GM23338 (cell line): ENCODE data around the gene FOXL2NB. TPM values are rescaled to one million over a fixed set of nuclear protein-coding genes. Genes with fewer than 3 reads are reported as not detected.

ENCODE experiments used
- ATAC-seq: fragments of 200-7000 bp; cut with Tn5 transposase; 3 replicates; pipeline ENCODE4 v1.9.1; 2020
- DNase-seq: peaks from one replicate; pipeline ENCODE4 v3.0.0-alpha.2; 2015; ENCODE audit warnings: low spot score
- H2AFZ ChIP-seq: fragments of 200-600 bp; sonication (generic); 2 replicates; pipeline ENCODE4 v1.8.0; 2016; ENCODE audit warnings: antibody characterized with exemption, mild to moderate bottlenecking, moderate library complexity
- H3F3A ChIP-seq: fragments of 200-600 bp; sonication (generic); replicated peaks from 2 replicates; pipeline ENCODE4 v1.8.0; 2017; ENCODE audit warnings: antibody characterized with exemption, mixed run types, low read depth
- H3K27ac ChIP-seq: fragments of 200-600 bp; sonication (generic); 2 replicates; pipeline ENCODE4 v1.6.1; 2016; ENCODE audit warnings: low read depth
- H3K27me3 ChIP-seq: fragments of 200-600 bp; sonication (generic); 2 replicates; pipeline ENCODE4 v1.8.0; 2016; ENCODE audit warnings: mild to moderate bottlenecking, mixed run types, moderate library complexity; ENCODE audit not compliant: insufficient read depth
- H3K36me3 ChIP-seq: fragments of 200-600 bp; sonication (generic); 2 replicates; pipeline ENCODE4 v1.8.0; 2016; ENCODE audit warnings: mild to moderate bottlenecking; ENCODE audit not compliant: insufficient read depth
- H3K4me1 ChIP-seq: fragments of 200-600 bp; sonication (generic); 2 replicates; pipeline ENCODE4 v1.8.0; 2016; ENCODE audit warnings: mild to moderate bottlenecking, moderate library complexity; ENCODE audit not compliant: insufficient read depth
- H3K4me2 ChIP-seq: fragments of 200-600 bp; sonication (generic); 2 replicates; pipeline ENCODE4 v1.7.1; 2017; ENCODE audit warnings: mixed run types
- H3K4me3 ChIP-seq: fragments of 200-600 bp; sonication (generic); 2 replicates; pipeline ENCODE4 v1.6.1; 2016; ENCODE audit warnings: mixed run types
- H3K79me2 ChIP-seq: fragments of 200-600 bp; sonication (generic); replicated peaks from 2 replicates; pipeline ENCODE4 v1.8.0; 2017; ENCODE audit warnings: mild to moderate bottlenecking; ENCODE audit not compliant: insufficient read depth
- H3K9me2 ChIP-seq: fragments of 200-600 bp; sonication (generic); 2 replicates; pipeline ENCODE4 v1.8.0; 2017; ENCODE audit not compliant: insufficient read depth
- H4K20me1 ChIP-seq: fragments of 200-600 bp; sonication (generic); replicated peaks from 2 replicates; pipeline ENCODE4 v1.8.0; 2017; ENCODE audit warnings: mild to moderate bottlenecking; ENCODE audit not compliant: insufficient read depth
- H3K27ac Mint-ChIP-seq: 2 replicates; pipeline ENCODE4 v1.8.0; 2020; ENCODE audit warnings: inconsistent platforms, mild to moderate bottlenecking, moderate library complexity, mixed read lengths
- H3K27me3 Mint-ChIP-seq: 3 replicates; pipeline ENCODE4 v1.8.0; 2022; ENCODE audit warnings: low read depth, mild to moderate bottlenecking, moderate library complexity, mixed read lengths, inconsistent platforms; ENCODE audit not compliant: insufficient read depth, poor library complexity
- H3K36me3 Mint-ChIP-seq: 3 replicates; pipeline ENCODE4 v1.8.0; 2021; ENCODE audit warnings: low read depth, mild to moderate bottlenecking, inconsistent platforms, moderate library complexity, mixed read lengths
- H3K4me1 Mint-ChIP-seq: 3 replicates; pipeline ENCODE4 v1.8.0; 2020; ENCODE audit warnings: mild to moderate bottlenecking, inconsistent platforms, mixed read lengths
- H3K4me3 Mint-ChIP-seq: 3 replicates; pipeline ENCODE4 v1.8.0; 2021; ENCODE audit warnings: moderate library complexity, mild to moderate bottlenecking, inconsistent platforms, mixed read lengths
- H3K9me3 Mint-ChIP-seq: 3 replicates; pipeline ENCODE4 v1.8.0; 2020; ENCODE audit warnings: moderate library complexity, mild to moderate bottlenecking, inconsistent platforms, mixed read lengths
- EZH2 ChIP-seq: fragments of 200-600 bp; sonication (generic); IDR thresholded peaks from one replicate; pipeline ENCODE4 v1.8.0; 2017; ENCODE audit warnings: antibody characterized with exemption, mild to moderate bottlenecking, low read depth; ENCODE audit not compliant: unreplicated experiment
- EZH2phosphoT487 ChIP-seq: fragments of 200-600 bp; sonication (generic); IDR thresholded peaks from one replicate; pipeline ENCODE4 v1.8.1; 2018; ENCODE audit warnings: antibody characterized with exemption; ENCODE audit not compliant: unreplicated experiment
- NANOG ChIP-seq: IDR thresholded peaks from 2 replicates; pipeline ENCODE4 v1.6.1; 2016; ENCODE audit warnings: antibody characterized with exemption, borderline replicate concordance
- POLR2AphosphoS5 ChIP-seq: IDR thresholded peaks from 2 replicates; pipeline ENCODE4 v1.6.1; 2016; ENCODE audit warnings: antibody characterized with exemption, low read depth
- ZNF114 ChIP-seq: fragments of 250-450 bp; sonication (Bioruptor Pico); IDR thresholded peaks from 2 replicates; pipeline ENCODE4 v1.5.0; 2020; ENCODE audit warnings: mild to moderate bottlenecking, moderate library complexity
- ZNF331 ChIP-seq: fragments of 250-450 bp; sonication (Bioruptor Pico); IDR thresholded peaks from 2 replicates; pipeline ENCODE4 v1.5.0; 2020; ENCODE audit warnings: low read depth, mild to moderate bottlenecking, moderate library complexity
- polyA plus RNA-seq: library from polyadenylated mRNA; unstranded; fragments of >200 nt; fragmentation: Nextera tagmentation; extraction: Ambion mirVana; gene quantifications from 2 replicates; pipeline ENCODE4 v1.2.1, GENCODE V29; 2016
- total RNA-seq: library from RNA; depleted of rRNA; stranded (reverse); fragments of >200 nt; shearing (Covaris generic); gene quantifications from 2 replicates; pipeline ENCODE4 v1.2.3, GENCODE V29; 2014
- TF ChIP-seq, protein P1 (sequence below): fragments of 250-450 bp; sonication (Bioruptor Pico); IDR thresholded peaks from 2 replicates; pipeline ENCODE4 v1.5.0; 2020; ENCODE audit warnings: mild to moderate bottlenecking, moderate library complexity
- TF ChIP-seq, protein P2 (sequence below): IDR thresholded peaks from 2 replicates; pipeline ENCODE4 v1.6.1; 2016; ENCODE audit warnings: antibody characterized with exemption
- TF ChIP-seq, protein P3 (sequence below): IDR thresholded peaks from one replicate; pipeline ENCODE4 v1.6.1; 2018; ENCODE audit warnings: antibody characterized with exemption; ENCODE audit not compliant: unreplicated experiment
- TF ChIP-seq, protein P4 (sequence below), 2 experiments: fragments of 200-600 bp in 1 of 2; sonication (generic) in 1 of 2; conservative IDR thresholded peaks; 2 replicates each; pipeline versions ENCODE4 v1.5.1 to v1.6.1; 2016 to 2017; ENCODE audit warnings: antibody characterized with exemption in 2 of 2, low read depth in 2 of 2, mild to moderate bottlenecking in 2 of 2, moderate library complexity in 1 of 2

FOXL2NB gene
- total and polyA plus RNA-seq, 2 experiments from 2014 or later = 11.2 to 15.6 TPM

DNA sequence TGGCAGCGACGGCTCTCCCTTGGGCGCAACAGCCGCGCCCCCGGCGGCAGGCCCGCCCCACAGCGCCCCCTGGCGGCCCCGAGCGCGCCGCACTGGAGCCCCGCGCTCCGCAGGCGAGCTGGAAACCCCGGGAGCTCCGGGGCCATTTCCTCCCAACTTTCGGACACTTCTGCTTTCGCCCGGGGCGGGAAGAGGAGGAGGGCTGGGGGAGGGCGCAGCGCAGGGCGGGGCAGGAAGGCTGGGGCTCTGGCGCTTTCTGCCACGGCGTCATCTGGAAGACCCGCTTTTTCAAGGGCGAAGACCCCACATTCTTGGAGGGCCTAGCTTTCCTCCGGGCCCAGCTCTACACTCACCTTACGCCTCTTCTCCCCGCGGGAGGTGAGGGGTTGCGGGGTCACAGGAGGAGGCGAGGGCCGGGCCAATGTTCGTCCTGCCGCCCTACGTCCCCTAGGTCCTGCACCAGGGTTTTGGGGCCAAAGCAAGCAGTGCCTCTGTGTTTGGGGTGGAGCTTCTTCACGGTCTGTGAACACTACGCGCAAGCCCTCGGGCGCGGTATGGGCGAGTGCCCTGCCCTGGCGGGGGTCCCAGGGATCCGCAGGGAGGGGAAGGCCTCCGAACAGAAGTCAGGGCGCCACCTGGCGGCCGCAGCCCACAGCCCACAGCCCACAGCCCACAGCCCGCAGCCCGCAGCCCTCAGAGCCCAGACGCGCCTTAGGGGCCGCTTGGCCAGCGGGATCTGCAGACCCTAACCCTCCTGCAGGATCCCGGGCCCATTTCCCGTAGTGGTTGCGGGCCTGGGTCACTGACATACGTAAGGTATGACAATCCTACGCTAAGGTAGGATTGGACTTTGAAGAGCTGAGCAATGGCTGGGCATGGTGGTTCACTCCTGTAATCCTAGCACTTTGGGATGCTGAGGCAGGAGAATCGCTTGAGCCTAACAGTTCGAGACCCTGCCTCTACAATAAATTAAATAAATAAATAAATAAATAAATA, 31.2 kb upstream of the FOXL2NB start:
- Histone ChIP-seq H3K27me3 (0 out of 2 replicates have a peak, but pooled peaks cover 4% of the 10 kb centered on the region), H3K36me3 (no peaks in the 10 kb centered on the region), H3F3A (no peaks in the 10 kb centered on the region), H3K79me2 (no peaks in the 10 kb centered on the region), H3K4me3 (peak overlapping the region; percentile 94), H3K4me2 (peak overlapping the region; percentile 97), H3K27ac (peak overlapping the region; percentile 72; the same call in 1 of the 2 replicates), H2AFZ (peak overlapping the region; percentile 100), H4K20me1 (no peaks in the 10 kb centered on the region), H3K9me2 (no peaks in the 10 kb centered on the region), H3K4me1 (no peaks in the 10 kb centered on the region)
- DNase-seq = peak; percentile 96
- H3K27me3 Mint-ChIP-seq = peaks cover 6% of the 10 kb centered on the region
- H3K9me3 Mint-ChIP-seq = no peaks in the 10 kb centered on the region
- H3K27ac Mint-ChIP-seq = peak overlapping the region; percentile 94
- H3K4me1 Mint-ChIP-seq = peaks cover 3% of the 10 kb centered on the region; the same call in 2 of the 3 replicates
- TF ChIP-seq EZH2 (no peak), POLR2AphosphoS5 (peak; percentile 36), ZNF114 (CRISPR knock-in tag) (no peak), NANOG (no peak), ZNF331 (CRISPR knock-in tag) (no peak), EZH2phosphoT487 (no peak)
- TF ChIP-seq, protein P1, sequence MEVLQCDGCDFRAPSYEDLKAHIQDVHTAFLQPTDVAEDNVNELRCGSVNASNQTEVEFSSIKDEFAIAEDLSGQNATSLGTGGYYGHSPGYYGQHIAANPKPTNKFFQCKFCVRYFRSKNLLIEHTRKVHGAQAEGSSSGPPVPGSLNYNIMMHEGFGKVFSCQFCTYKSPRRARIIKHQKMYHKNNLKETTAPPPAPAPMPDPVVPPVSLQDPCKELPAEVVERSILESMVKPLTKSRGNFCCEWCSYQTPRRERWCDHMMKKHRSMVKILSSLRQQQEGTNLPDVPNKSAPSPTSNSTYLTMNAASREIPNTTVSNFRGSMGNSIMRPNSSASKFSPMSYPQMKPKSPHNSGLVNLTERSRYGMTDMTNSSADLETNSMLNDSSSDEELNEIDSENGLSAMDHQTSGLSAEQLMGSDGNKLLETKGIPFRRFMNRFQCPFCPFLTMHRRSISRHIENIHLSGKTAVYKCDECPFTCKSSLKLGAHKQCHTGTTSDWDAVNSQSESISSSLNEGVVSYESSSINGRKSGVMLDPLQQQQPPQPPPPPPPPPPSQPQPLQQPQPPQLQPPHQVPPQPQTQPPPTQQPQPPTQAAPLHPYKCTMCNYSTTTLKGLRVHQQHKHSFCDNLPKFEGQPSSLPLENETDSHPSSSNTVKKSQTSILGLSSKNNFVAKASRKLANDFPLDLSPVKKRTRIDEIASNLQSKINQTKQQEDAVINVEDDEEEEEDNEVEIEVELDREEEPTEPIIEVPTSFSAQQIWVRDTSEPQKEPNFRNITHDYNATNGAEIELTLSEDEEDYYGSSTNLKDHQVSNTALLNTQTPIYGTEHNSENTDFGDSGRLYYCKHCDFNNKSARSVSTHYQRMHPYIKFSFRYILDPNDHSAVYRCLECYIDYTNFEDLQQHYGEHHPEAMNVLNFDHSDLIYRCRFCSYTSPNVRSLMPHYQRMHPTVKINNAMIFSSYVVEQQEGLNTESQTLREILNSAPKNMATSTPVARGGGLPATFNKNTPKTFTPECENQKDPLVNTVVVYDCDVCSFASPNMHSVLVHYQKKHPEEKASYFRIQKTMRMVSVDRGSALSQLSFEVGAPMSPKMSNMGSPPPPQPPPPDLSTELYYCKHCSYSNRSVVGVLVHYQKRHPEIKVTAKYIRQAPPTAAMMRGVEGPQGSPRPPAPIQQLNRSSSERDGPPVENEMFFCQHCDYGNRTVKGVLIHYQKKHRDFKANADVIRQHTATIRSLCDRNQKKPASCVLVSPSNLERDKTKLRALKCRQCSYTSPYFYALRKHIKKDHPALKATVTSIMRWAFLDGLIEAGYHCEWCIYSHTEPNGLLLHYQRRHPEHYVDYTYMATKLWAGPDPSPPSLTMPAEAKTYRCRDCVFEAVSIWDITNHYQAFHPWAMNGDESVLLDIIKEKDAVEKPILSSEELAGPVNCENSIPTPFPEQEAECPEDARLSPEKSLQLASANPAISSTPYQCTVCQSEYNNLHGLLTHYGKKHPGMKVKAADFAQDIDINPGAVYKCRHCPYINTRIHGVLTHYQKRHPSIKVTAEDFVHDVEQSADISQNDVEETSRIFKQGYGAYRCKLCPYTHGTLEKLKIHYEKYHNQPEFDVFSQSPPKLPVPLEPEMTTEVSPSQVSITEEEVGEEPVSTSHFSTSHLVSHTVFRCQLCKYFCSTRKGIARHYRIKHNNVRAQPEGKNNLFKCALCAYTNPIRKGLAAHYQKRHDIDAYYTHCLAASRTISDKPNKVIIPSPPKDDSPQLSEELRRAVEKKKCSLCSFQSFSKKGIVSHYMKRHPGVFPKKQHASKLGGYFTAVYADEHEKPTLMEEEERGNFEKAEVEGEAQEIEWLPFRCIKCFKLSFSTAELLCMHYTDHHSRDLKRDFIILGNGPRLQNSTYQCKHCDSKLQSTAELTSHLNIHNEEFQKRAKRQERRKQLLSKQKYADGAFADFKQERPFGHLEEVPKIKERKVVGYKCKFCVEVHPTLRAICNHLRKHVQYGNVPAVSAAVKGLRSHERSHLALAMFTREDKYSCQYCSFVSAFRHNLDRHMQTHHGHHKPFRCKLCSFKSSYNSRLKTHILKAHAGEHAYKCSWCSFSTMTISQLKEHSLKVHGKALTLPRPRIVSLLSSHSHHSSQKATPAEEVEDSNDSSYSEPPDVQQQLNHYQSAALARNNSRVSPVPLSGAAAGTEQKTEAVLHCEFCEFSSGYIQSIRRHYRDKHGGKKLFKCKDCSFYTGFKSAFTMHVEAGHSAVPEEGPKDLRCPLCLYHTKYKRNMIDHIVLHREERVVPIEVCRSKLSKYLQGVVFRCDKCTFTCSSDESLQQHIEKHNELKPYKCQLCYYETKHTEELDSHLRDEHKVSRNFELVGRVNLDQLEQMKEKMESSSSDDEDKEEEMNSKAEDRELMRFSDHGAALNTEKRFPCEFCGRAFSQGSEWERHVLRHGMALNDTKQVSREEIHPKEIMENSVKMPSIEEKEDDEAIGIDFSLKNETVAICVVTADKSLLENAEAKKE (CRISPR knock-in tag) = no peak
- TF ChIP-seq, protein P2, sequence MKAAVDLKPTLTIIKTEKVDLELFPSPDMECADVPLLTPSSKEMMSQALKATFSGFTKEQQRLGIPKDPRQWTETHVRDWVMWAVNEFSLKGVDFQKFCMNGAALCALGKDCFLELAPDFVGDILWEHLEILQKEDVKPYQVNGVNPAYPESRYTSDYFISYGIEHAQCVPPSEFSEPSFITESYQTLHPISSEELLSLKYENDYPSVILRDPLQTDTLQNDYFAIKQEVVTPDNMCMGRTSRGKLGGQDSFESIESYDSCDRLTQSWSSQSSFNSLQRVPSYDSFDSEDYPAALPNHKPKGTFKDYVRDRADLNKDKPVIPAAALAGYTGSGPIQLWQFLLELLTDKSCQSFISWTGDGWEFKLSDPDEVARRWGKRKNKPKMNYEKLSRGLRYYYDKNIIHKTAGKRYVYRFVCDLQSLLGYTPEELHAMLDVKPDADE = no peak
- TF ChIP-seq, protein P3, sequence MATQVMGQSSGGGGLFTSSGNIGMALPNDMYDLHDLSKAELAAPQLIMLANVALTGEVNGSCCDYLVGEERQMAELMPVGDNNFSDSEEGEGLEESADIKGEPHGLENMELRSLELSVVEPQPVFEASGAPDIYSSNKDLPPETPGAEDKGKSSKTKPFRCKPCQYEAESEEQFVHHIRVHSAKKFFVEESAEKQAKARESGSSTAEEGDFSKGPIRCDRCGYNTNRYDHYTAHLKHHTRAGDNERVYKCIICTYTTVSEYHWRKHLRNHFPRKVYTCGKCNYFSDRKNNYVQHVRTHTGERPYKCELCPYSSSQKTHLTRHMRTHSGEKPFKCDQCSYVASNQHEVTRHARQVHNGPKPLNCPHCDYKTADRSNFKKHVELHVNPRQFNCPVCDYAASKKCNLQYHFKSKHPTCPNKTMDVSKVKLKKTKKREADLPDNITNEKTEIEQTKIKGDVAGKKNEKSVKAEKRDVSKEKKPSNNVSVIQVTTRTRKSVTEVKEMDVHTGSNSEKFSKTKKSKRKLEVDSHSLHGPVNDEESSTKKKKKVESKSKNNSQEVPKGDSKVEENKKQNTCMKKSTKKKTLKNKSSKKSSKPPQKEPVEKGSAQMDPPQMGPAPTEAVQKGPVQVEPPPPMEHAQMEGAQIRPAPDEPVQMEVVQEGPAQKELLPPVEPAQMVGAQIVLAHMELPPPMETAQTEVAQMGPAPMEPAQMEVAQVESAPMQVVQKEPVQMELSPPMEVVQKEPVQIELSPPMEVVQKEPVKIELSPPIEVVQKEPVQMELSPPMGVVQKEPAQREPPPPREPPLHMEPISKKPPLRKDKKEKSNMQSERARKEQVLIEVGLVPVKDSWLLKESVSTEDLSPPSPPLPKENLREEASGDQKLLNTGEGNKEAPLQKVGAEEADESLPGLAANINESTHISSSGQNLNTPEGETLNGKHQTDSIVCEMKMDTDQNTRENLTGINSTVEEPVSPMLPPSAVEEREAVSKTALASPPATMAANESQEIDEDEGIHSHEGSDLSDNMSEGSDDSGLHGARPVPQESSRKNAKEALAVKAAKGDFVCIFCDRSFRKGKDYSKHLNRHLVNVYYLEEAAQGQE = no peak
- TF ChIP-seq, protein P4, sequence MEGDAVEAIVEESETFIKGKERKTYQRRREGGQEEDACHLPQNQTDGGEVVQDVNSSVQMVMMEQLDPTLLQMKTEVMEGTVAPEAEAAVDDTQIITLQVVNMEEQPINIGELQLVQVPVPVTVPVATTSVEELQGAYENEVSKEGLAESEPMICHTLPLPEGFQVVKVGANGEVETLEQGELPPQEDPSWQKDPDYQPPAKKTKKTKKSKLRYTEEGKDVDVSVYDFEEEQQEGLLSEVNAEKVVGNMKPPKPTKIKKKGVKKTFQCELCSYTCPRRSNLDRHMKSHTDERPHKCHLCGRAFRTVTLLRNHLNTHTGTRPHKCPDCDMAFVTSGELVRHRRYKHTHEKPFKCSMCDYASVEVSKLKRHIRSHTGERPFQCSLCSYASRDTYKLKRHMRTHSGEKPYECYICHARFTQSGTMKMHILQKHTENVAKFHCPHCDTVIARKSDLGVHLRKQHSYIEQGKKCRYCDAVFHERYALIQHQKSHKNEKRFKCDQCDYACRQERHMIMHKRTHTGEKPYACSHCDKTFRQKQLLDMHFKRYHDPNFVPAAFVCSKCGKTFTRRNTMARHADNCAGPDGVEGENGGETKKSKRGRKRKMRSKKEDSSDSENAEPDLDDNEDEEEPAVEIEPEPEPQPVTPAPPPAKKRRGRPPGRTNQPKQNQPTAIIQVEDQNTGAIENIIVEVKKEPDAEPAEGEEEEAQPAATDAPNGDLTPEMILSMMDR (conservative IDR thresholded peaks at IDR 0.05; ENCODE audit: low read depth in 2 of 2) = peak; percentile 75 to 87
- no peaks in the 10 kb centered on the region for H3K36me3 Mint-ChIP-seq
- peak; percentile 96 for ATAC-seq
- H3K4me3 Mint-ChIP-seq = peak overlapping the region; percentile 88
